Activated CD8-positive, alpha-beta memory T cell treated with anti-CD3 and anti-CD28 coated beads, Interleukin-2, amount 50 U/mL, for 1 hour (primary cell): ENCODE data around the gene EFCAB13.

Source experiments
- DNase-seq: peaks from one replicate; pipeline ENCODE4 v3.0.0-alpha.2; 2020; ENCODE audit errors: extremely low read depth

EFCAB13 gene, protein sequence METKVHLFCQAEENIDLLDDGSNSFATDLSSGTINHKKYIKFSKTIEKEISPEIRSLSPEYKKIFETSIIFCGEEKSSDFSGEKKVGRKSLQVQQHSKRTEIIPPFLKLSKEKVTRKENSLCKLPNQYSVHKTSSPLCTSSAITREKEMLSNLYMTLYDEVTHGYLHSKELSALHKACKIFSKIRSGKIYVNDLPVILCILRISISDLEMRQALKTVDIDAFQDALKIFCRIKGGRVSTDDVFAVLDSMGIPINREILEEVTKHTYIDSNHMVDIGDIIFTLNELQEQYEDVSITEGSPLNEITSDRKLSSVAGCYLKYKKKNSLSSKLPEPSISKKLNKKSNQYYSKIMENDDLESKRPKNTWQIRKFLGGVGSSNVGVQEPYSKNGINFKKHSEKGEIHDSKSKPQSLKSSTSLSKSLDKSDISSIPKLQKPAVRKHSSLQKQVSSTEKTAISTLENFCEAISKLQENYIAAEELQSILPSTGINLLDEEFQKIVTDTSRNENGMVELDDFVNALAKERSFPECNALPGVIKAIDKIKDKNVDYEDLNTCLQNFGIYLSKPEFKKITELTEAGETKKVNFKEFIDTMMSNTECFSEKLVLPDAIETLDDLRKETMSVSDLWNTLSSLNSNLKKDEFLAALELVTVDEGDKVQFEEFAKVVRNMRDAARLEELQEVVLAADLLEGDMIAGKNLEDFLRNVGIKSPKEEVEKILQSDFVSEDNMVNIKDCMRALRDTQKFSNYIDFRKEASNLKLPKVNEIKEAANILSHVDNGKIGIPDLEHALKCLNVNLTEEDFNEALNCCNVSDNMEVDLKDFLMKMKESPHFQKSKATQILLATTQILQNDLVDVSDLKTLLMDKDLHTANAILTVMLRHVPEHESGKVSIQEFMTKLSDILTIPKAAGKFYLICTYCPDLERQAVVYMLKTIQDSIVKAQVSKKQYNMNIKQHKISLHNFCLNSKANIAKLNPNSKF

DNA sequence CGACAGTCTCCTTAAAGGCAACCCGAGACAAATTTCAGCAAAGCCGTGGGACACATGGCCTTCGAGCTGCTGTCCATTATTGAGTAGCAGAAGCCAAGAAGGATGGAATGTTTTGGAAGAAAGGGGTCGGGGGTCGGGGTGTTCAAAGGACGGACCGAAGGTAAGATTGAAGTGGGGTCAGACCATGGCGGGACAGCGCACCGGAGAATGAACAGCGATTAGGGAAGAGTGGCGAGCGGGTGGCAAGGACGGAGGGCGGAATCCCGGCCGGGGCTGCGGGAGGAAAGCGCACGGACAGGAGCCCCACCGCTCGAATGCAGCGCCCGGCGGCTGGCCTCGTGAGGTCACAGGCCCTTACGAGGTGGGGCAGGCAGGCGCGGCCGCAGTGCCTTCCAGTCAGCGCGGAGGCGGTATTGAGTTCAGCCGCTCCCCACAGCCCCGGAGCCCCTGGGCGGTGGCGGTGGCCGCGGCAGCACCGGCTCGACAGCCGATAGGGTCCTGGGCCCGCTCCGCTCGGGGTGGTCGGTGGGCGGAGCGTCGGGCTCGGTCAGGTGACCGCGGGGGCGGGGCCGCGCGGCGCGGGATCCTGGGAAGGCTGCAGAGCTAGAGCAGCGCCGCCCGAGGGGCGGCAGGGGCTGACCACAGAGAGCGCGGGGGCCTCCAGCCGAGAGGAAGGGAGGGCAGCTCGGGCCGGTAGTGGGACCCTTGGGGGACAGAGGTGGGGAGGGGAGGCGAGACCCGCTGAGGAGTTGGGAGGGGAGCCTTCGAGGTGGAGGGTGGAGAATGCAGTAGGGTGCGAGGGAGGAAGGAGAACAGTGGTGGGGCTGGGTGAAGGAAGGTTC lies at the start of gene EFCAB13:
Gene EFCAB13, plus strand, starts transcription at position 574 of the 842 bp plus-strand sequence. CDS start 4,399 bp downstream, outside the sequence.
- no peak for DNase-seq

DNA sequence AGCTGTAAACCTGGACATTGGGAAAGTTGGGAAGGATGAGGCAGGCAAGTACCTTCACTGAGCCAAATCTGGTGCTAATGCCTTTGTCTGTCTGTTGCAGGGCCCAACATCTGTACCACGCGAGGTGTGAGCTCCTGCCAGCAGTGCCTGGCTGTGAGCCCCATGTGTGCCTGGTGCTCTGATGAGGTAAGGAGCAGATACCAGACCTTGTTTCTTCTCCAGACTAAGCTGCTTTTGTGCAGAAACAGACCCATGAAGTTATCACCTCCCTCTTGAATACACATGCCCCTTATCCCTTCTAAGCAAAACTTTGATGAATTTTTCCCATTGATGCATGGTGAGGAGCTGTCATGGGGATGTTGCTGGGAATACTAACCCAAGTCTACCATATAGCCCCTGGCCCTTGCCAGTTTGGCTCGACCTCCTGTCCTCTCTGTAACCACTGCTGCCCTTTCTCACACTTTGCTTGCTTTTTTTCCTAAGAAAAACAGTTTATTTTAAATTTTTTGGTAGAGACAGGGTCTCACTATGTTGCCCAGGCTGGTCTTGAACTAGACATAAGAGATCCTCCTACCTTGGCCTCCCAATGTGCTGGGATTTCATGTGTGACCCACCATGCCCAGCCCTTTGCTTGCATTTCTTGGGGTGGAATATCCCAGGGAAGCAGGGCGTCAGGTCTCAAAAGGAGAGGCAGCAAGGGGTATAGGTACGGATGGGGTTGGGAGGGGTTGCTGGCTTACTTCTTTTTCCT lies 49.3 kb upstream of the EFCAB13 start:
- no peak for DNase-seq

DNA sequence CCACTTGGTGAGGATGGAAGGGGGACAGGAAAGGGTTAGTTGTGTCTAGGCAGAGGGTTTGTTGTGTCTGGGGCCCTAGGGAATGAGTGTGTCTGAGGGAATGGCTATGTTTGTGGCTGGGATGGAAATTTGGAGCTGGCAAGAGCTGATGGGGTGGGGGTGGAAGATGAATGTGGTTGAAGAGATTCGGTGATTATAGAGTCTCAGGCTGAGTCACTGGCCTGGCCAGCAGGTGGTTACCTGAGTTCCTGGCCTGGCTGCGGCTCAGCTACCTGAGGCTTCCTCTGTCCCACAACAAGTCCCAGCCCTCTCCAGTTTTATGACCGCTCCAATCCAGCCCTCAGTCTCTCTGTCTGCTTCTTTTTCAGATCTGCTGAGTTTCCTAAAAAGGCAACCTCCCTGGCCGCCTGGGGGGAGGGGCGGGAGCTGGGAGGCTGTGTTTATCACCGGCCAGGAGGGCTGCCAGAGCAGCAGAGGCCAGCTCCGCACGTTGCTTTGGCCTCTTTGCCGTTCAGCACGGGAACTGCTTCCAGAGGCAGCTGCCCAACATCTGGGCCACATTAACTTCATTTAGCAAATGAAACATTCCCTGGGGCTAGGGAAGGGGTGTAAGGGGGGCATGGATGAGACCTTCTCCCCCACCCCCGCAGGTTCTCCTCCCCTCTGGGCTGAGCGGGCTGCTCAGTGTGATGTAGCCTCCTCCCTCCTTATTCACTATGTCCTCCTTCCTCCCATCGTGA lies 48.3 kb upstream of the EFCAB13 start:
- DNase-seq, result no peak

DNA sequence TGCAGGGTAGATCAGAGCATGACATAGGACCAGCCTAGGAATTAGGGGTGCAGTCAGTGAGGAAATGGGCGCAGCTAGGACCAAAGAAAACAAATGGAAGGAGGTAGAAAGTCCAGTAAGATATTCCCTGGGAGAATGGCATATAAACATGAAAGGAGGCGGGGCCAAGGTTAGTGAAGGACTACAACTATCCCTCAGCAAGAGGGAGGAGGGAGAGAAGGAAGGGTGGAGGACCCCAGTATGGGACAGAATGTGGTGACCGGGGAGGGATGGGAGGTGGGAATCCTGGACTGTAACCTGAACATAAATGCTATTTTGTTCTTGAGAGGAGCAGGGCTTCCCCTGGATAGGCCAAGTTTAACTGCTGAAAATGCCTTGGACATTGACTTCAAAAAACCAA lies 47.3 kb upstream of the EFCAB13 start:
- DNase-seq, result no peak

DNA sequence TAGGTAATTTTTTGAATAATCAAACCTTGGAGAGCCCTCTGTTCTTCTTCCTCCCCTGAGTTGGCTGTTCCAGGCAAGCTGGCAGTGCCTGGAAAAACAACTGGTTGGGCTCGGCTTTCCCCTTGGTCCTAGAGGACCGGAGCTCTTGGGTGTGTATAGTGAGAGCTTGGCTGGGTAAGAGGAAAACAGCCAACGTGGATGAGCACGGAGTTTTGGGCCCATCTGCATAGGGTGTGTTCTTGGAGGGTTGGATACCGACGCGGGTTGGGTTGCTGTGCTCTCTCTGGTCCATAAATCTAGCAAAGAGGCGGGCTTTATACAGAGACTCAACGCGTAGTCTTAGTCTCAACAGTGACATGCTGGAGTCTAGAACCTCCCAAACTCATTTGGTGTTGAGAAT lies 46.9 kb upstream of the EFCAB13 start:
- no peak for DNase-seq

DNA sequence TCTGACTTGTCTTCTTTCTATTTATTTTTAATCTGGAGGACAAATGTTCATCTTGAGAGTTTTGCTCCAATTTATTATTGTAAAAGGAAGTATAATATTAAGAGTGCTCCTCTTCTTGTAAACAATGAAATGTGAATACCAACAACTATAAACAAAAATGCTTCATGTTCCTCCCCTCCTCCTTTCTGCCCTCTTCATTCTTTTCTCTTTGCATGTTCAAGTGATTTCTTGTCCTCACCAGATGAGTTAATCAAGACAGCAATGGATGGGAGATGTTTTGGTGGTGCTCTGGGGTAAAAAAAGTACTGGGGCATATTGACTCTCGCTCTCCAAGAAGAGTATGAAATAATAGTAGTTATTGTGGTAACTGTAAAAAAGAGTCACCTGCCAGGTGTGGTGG lies 45.8 kb upstream of the EFCAB13 start:
- no peak for DNase-seq

DNA sequence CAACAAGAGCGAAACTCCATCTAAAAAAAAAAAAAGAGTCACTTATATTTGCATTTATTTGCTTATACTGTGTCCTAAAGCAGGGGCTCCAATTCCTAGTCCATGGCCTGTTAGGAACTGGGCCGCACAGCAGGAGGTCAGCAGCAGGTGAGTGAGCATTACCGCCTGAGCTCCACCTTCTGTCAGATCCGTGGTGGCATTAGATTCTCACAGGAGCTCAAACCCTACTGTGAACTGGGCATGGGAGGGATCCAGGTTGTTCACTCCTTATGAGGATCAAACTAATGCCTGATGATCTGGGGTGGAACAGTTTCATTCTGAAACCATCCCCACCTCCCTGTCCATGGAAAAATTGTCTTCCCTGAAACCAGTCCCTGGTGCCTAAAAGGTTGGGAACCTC lies 45.2 kb upstream of the EFCAB13 start:
- no peak for DNase-seq

DNA sequence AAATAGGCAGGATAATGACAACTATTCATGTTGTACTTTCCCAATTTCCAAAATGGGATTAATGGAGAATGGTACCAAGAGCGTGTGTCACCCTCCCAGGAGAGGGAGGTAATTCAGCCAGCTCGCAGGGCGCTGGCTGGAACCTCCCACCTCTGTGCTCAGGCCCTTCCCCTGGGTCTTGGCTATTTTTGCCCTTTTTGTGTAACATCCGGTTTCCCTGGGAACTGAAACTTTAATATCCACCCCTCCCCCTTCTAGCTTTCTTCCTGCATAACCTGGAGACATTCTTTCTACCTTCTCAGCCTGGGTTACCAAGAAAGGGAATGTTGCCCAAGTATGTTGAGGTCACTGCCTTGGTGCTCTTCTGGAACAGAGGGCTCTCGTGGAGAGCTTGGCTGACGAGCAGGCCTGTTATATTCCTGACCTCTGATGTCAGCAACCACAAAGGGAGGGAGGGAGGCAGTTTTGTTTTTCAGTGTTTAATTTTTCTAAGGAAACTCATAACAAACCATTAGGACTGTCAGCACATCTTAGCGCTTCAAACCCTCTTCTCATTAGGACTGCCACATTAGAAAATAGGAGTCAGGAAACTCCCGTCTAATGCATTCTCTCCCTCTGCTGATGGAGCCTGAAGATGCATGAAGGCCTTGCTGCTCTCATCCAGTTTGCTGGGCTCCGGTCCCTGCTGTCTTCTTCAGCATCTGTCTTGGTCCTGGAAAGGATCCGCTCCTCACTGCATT lies 44.5 kb upstream of the EFCAB13 start:
- no peak for DNase-seq

DNA sequence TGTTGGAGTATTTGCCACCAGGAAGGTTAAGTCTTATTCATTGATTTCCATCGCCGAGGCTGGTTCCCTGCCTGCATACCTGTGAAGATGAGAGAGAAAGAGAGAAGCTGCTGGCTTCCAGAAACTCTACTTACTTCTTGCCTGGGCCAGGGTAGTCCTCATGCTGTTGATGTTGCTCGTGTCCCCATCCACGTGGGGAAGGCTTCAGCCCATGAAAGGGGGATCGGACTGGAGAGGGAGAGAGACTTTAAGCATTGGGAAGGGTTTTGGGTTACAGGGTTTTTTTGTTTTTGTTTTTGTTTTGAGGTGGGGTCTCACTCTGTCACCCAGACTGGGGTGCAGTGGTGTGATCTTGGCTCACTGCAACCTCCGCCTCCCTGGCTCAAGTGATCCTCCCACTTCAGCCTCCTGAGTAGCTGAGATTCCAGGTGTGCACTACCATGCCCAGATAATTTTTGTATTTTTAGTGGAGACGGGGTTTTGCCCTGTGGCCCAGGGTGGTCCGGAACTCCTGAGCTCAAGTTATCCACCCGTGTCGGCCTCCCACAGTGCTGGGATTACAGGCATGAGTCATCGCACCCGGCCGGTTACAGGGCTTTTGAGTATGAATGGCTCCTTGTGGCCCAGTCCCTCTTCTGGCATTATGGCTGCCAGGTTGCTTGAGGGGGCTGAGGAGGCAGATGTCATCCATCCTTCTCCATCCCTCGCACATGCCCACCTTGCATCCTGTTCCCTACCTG lies 43.5 kb upstream of the EFCAB13 start:
- no peak for DNase-seq

DNA sequence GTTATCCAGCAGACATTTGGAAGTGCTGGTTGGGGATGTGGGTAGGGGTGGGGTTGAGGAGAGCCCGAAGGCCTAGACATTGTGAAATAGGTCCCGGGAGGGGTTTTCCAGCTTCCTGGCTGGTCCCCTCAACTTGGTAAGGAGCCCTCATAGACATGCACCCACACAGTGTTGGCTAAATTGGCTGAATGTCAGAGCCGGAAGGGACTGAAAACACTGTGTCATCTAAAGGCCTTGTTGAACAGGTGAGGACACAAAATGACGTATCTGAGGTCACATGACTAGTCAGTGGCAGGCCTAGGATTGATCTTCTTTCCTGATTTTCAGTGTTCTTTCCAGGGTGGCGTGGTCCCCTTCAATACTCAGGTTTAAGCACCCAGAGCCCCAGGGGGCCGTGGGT lies 42.5 kb upstream of the EFCAB13 start:
- no peak for DNase-seq

DNA sequence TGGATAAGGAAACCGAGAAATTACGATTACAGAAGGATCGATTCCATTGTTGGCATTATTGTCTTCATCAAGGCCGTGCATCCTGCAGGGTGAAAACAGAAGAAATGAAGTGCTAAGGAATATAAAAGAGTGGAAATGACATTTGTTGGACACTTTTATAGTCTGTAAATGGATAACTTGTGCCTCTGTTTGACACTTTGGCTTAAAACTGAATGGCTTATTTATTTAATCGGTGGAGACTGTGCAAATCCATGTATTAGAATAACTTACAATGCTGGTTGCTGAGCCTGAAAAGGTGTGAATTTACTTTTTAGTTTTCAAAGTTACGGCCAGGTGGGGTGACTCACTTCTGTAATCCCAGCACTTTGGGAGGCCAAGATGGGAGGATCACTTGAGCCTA lies 38.8 kb upstream of the EFCAB13 start:
- DNase-seq, result no peak

DNA sequence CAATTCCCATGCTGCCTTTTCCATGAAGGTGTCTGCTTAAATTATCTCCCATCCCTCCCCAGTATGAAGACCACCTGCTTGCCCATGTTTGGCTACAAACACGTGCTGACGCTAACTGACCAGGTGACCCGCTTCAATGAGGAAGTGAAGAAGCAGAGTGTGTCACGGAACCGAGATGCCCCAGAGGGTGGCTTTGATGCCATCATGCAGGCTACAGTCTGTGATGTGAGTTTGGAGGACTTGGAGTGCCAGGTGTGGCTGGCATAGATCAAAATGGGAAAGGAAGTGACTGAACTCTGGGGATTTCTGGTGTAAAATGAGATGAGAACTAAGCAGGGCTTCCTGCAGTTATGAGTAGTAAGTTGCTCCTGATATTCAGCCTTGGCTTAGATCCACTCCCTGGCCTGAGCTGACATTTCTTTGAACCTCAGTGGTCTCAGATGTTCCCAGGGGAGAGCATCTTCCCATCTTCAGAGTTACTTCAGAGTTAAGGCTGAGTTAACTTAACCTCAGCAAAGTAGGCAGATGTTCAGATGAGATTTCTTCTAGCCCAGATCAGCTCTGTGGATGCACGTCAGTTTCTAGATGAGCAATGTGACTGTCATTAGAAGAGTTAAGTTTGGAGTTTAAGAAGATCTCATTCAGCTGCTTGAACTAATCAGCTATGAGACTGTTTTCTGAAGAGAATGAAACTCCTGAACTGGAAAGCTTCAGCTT lies 37.4 kb upstream of the EFCAB13 start:
- DNase-seq, result no peak

DNA sequence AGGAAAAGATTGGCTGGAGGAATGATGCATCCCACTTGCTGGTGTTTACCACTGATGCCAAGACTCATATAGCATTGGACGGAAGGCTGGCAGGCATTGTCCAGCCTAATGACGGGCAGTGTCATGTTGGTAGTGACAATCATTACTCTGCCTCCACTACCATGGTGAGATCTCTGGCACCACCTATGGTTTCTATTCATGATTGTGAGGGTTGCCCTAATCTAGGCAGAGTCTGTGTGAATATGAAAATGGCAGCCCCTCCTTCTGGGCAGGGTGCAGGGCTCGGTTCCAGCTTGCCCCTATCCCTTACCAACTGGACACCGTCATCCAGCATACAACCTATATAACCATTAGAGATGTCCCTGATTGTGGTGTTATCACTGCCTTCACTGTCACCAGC lies 36.7 kb upstream of the EFCAB13 start:
- no peak for DNase-seq

DNA sequence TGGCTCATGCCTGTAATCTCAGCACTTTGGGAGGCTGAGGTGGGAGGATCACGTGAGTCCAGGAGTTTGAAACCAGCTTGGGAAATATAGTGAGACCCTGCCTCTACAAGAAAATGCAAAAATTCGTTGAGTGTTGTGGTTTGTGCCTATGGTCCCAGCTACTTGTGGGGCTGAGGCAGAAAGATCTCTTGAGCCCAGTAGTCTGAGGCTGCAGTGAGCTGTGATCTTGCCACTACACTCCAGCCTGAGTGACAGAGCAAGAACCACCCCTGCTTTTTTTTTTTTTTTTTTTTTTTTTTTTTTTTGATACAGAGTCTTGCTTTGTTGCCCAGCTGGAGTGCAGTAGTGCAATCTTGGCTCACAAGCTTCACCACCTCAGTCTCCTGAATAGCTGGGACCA lies 36.1 kb upstream of the EFCAB13 start:
- DNase-seq, result no peak

DNA sequence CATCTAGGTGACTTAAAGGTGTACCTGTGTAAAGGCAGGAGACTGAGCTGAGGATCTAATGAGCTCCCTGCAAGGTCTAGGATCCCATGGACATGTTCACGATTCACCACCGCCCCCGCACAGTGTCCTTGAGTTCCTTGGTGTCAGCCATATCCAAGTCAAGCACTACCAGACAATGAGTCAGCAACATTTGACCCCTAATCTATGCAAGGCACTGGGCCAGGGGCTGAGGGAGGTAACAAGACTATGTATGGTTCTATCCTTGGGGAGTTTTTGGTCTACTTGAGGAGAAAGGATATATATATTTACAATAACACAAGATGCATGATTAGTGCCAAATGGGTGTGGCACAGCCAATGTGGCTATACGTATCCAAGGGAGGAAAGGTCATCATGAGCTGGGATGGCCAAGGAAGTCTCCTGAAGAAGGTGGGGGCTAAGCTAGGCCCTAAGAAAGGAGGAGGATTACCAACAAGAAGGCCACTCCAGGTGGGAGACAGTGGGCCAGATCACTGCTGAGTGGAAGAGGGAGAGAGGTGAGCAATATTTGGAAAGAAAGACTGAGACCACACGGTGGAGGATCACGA lies 35.1 kb upstream of the EFCAB13 start:
- no peak for DNase-seq

DNA sequence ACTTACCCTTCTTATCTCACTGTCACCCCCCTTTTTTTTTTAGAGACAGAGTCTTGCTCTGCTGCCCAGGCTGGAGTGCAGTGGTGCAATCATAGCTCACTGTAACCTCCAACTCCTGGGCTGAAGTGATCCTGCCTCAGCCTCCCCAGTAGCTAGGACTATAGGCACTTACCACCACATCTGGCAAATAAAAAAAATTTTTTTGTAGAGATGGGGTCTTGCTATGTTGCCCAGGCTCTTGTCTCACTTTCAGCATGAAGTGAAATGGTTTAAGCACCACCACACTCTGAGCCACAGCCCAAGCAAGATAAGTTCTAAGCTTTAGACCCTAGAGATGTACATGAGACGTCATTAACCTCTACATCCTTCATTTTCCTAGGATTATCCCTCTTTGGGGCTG lies 34.5 kb upstream of the EFCAB13 start:
- DNase-seq, result no peak

DNA sequence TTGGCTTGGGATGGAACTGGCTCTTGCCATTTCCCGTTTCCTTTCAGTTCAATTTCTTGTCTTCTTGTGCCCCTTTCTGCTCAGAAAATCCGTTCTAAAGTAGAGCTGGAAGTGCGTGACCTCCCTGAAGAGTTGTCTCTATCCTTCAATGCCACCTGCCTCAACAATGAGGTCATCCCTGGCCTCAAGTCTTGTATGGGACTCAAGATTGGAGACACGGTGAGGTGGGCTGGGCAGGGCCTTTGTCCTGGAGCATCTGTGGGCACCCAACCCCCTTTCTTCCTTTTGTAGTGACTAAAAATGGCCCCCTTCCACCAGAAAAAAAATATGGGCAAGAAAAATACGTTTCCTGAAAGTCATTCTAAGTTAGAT lies 32.9 kb upstream of the EFCAB13 start:
- no peak for DNase-seq

DNA sequence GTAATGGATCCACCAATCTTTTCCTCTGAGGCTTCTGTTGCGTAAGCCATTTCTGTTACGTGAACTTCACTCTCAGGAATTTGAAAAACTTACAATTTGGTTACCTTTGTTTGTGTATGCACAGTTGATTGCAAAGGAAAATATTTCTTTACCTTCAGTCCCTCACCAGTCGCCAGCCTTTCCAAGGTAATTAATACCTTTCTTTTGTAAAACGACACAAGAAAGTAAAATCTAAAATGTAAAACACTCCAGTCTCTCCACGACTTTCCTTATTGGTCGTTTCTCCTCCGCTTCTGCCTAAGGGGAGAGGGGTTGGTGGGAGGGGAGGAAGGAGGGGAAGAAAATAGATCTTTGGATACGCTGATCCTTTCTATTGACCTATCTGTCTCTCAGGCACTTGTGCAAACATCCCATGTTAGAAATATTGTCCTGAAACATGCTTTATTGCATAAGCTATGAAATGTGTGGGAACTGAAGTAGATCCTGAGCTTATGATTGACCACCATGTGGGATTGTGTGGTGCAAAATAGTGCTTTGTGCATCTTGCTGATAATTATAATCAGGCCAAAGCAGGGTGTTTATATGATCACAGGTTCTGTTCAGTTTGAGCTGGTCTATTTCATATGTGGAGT lies 32.4 kb upstream of the EFCAB13 start:
- DNase-seq, result no peak
